ENCODE data around the gene DCDC2B.

Gene DCDC2B

DNA sequence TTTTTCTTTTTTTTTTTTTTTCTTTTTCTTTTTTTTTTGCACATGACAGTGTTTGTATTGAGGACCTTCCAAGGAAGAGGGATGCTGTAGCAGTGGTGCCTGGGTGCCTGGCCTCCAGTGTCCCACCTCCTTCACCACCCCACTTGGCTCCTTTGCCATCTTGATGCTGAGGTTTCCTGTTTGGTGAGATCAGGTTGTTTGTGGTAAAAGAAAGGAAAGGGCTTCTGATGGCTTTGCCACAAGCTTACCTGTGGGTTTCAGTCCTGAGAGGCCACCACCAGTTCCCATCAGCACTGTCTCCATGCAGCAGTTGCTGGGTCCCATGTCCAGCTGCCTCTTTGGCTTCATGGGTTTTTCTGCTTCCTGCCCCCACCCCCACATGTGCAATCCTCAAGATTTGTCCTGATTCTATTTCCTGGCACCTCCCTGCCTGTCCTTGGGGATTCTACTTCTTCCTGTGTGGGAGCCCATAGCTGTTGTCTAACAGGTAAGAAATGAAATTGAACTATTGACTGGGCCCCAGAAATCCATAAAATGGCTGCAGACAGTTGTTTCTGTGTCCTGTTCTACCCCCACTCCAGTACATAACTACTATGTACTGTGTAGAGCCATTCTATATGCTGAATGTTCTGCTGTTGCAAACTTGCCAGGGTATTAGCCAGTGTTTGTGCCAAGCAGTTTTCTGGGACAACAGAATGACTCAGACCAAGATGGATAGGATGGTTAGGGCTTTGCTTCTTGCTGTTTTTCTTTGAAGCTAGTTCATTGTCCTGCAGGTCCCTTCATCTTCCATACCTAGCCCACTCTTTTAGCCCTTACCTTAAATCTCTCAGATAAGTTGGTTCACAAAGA, 12.7 kb upstream of the DCDC2B start:
- peak; percentile 46 for DNase-seq (ENCODE audit: low read depth)

GRCh38 chr1:32197074-32197473, 11.8 kb upstream of the DCDC2B start:
- DNase-seq (ENCODE audit: low read depth), result no peak

GRCh38 chr1:32197837-32198236, 11.1 kb upstream of the DCDC2B start:
- DNase-seq (ENCODE audit: low read depth), result no peak

DNA sequence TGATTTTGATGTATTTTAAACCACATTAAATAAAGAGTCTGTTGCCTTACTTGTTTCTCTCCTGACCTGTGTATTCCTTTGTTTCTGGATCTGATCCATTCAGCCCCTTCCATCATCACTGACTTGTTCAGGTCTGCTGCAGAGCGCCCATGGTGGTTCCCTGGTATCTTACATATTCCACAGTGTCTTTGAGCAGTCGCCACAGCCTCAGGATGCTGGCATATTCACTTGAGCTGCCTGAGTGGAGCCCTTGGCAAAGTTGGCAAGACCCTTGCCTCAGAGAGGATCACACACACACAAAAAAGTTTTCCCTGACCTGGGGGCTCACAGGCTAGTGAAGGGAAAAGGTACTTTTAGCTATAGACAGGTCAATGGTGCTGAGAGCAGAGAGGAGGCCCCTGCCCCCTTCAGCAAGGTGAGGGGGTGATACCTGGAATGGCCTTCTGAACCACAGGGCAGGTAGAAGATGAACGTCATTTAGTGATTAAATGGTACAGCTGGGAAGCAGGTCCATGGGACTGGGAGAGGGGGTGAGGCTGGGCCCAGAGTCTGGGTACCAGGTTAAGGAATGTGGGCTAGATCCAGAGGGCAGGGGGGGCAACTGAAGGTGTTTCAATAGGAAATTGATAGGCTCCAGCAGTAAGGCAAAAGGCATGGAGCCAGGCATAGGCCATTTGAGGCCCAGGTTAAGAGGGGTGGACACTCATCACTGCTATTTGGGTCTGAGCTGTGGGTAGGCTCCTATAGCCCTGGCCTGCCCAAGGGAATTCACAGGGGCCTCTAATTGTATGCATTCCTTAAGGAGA, 10.4 kb upstream of the DCDC2B start:
- DNase-seq (ENCODE audit: low read depth), result no peak

GRCh38 chr1:32199043-32199716, 9.7 kb upstream of the DCDC2B start:
- no peak for DNase-seq (ENCODE audit: low read depth)

- DNase-seq (ENCODE audit: low read depth), result no peak
These were observed 9.2 kb upstream of the DCDC2B start for GRCh38 chr1:32199717-32200072.

DNA sequence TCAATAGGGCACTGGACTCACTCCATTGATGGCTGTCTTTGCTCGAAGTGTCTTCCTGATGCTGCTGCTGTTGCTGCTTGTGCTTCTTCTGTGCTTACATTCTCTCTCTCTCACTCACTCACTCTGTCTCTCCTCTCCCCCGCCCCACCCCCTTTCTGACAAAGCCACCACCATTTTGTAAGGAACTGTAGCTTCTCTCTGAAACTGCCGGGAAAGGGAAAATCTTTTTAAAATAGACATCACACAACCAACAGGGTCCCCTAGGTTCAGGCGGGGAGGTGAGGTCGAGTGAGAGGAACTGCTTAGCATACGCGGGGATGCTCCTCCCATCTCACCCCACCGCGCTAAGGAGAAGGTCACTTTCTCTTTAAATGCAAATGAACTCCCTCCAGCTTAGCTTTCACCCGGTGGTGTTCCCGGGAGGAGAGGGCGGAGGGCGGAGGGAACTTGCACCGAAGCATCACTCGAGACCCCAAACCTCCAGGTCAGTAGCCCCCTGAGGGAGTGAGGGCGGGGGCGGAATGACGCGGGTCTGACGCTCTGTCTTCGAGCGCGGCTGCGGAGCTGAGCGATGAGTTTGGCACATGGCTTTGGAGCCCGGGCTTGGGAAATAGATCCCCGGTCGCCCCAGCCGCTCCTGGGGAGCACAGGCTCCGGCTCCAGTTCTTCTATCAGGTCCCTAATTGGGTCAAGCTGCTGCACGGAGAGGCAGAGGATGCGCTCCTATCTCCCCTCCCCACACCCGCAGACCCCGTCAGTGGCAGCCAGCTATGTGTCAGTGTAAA, 8.5 kb upstream of the DCDC2B start, which contains the start of gene CCDC28B:
Gene CCDC28B, plus strand, starts transcription at position 370 of the 785 bp plus-strand sequence. CDS start 1,341 bp downstream, outside the sequence.
- peak; percentile 83 for DNase-seq (ENCODE audit: low read depth)

- DNase-seq (ENCODE audit: low read depth), result peak; percentile 72
These were observed 7.7 kb upstream of the DCDC2B start for GRCh38 chr1:32201011-32201855.

GRCh38 chr1:32204943-32205361, 3.9 kb upstream of the DCDC2B start:
- DNase-seq (ENCODE audit: low read depth), result no peak

DNA sequence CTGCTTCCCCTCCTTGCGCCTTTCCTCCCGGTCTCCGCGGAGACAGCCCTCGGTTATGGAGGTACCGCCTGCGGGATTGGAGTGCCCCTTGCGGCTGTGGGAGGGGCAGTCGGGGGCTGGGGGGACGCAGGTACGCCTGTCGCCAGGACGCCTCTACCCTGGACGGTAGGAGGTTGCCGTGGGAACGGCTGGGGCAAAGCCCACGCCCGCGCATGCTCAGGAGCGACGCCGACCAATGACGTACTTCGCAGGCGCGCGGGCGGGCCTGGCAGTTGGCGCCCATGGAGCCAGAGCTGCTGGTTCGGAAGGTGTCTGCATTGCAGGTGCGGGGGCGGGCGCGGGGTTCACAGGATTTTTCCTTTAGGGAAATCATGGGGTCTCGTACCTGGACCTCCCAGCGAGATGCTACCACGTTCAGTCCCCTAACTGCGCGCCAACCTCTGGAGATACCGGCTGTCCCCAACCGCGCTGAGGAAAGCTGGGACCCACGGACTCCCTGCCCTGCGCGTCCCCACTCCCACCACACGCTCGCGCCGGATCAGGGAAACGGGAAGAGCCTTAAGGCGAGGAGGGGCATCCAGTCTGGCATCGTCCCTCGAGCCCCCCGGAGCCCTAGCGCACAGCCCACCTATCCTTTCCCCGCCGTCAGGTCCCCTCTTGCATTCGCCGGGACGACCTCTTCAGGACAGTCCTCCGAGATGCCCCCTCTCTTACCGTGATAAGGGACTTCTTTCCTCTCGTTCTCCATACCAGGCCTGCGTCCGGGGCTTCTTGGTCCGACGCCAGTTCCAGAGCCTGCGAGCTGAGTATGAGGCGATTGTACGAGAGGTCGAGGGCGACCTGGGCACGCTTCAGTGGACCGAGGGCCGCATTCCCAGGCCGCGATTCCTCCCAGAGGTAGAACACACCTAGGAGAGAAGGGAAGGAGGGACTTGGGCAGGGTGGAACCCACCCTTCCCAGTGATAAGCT, 3.2 kb upstream of the DCDC2B start, which contains the start of gene IQCC:
Gene IQCC, plus strand, starts transcription at position 271 of the 970 bp plus-strand sequence. Its CDS starts 11 bp downstream, at position 282.
- peak; percentile 78 for DNase-seq (ENCODE audit: low read depth)

- no peak for DNase-seq (ENCODE audit: low read depth)
These were observed 420 bp upstream of the DCDC2B start for GRCh38 chr1:32208469-32208868.

DNA sequence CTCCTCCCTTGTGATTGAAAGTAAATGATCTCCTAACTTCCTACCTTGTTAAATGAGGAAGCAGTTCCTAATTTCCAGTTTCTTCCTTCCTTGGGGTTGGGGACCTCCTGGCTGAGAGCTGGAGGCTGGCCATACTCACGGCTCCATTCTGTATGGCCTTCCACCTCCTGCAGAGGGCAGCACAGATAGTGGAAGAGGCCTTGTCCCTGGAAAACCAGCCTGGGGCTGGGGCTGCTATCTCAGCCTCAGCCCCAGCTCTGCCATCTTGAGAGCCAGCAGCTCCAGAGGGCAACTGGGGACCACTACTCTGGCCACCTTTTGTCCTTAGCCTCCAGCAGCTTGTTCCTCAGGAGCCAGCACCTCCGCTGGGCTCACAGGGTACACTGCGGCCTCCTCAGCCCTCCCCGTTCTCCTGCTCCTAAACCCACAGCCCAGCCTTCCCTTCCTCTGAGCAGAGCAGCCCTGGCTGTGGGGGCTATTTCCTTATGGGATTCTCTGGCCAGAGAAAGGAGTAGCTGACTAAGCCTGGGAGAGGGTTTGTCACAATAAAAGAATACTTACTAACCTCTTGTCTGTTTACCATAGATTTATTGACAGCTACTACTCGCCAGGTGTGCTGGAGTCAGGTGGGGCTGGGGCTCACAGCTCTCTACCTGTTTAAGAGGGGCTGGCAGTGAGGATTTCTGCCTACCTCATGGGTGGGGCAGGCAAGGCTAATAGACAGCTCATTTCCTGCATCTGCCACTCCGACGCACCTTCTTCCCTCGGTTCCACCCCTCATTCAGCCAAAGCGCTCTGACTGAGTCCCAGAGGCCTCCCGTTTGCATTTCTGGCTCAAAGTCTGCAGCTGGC, 7.0 kb downstream of the DCDC2B start:
- peak; percentile 64 for DNase-seq (ENCODE audit: low read depth)

- no peak for DNase-seq (ENCODE audit: low read depth)
These were observed 7.7 kb downstream of the DCDC2B start for GRCh38 chr1:32216566-32216965.

DNA sequence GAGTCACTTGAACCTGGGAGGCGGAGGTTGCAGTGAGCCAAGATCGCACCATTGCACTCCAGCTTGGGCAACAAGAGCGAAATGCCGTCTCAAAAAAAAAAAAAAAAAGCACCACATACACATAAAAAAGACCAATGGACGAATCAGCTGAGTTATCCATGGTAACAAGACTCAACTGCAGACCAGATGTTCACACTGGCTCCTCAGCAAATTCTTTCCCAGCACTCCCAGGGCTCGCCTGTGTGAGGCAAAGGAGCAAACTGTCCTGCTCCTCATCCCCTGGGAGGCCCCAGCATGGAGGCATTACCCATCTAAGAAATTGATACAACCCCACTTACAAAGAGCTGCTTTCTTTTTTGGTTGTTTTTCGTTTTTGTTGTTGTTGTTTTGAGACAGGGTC, 10.1 kb downstream of the DCDC2B start:
- no peak for DNase-seq (ENCODE audit: low read depth)

DNA sequence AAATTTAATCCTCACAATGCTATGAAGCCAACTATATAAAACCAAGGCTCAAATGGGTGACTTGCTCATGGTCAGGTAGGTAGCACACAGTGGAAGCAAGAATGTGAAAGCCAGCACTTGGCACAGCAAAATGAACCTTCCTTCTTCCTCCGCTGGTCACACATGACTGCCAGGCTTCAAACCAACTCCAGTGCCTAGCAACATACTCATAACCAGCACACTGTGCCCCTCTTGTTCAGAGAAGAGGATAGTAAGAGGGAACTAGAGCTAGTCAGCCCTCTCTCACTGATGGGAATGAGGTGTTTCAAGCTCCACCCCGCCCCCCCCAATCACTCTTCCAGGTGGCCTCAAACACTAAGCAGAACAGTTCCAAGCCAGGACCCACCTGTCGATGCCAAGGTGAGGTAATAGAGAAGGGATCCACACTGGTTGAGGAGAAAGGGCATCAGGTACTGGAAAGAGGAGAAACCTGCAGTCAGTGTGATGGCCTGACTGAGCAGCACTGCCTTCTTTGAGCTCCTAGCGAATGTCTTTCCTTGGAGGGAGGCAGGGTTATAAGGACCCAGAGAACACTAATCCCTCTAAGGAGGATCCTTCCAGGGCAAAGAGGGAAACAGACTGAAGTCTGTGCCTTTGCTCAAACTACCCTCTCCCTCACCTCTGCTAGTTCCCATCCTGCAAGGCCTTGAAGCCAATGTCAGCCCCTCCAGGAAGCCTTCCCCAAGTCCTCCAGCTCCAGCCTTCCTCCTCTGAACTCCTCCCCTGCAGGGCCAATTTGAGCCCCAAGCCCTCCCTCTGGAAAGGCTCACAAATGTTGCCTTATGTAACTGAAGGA, 12.1 kb downstream of the DCDC2B start:
- DNase-seq (ENCODE audit: low read depth), result no peak

DNA sequence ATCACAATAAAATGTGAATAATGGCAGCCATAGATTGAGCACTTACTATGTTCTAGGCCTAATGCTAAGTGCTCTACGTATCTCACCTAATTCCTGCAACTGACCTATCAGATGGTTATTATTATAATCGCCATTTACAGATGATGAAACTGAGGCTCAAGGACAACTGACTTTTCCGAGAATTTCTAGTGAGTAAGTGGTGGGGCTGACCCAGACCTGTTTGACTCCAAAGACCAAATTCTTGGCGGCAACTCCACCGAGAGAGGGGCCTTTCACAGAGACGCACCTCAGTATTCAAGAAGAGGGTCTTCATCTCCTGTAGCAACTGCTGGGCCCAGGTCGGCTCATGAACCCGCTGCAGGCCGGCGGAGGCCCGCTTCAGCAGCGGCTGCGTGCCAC, 12.7 kb downstream of the DCDC2B start:
- no peak for DNase-seq (ENCODE audit: low read depth)

- DNase-seq (ENCODE audit: low read depth), result peak; percentile 92
These were observed 13.3 kb downstream of the DCDC2B start, which contains the start of the genes EIF3I and TMEM234 for GRCh38 chr1:32221980-32222755. TSS of gene EIF3I (plus strand) at chr1:32222407. CDS start at chr1:32222442, 35 bp downstream. TSS of gene TMEM234 (minus strand) at chr1:32222353. CDS start at chr1:32222322, 31 bp downstream.
